H1 (cell line): ENCODE measurements around the gene SMC6. TPM values are rescaled to one million over a fixed set of nuclear protein-coding genes. Genes with fewer than 3 reads are reported as not detected.
A peak's percentile ranks its signal among the peaks of the same experiment; 100 is the strongest.

Experiments
- CTCF ChIA-PET: fragments of 300-600 bp; sonication (Branson Sonifier 250); formaldehyde crosslinking; loops from one replicate; lab custom pipeline; 2021; ENCODE audit not compliant: partially characterized antibody; lab: Charles Lee
- POLR2A ChIA-PET: fragments of 300-600 bp; sonication (Branson Sonifier 250); formaldehyde crosslinking; loops from one replicate; lab custom pipeline; 2021; ENCODE audit warnings: inconsistent platforms; ENCODE audit not compliant: partially characterized antibody; lab: Charles Lee
- DNase-seq, 2 experiments: peaks; one replicate each; pipeline versions ENCODE4 v3.0.0 to v3.0.0-alpha.2; 2010 to 2022; ENCODE audit warnings: low spot score in 2 of 2, low read depth in 1 of 2, mixed read lengths in 1 of 2
- FAIRE-seq: peaks from 2 replicates; lab custom pipeline; 2011; peaks lifted over from hg19 to GRCh38; lab: Jason Lieb, UNC
- H2AFZ ChIP-seq: 2 replicates; pipeline ENCODE4 v1.8.1; 2012; ENCODE audit warnings: low read length, inconsistent platforms
- H2AK5ac ChIP-seq: 2 replicates; pipeline ENCODE4 v1.6.1; 2013; ENCODE audit warnings: low read depth, low read length
- H2BK120ac ChIP-seq: replicated peaks from 2 replicates; pipeline ENCODE3; 2013; ENCODE audit warnings: low read depth, low read length, inconsistent platforms
- H2BK12ac ChIP-seq: 2 replicates; pipeline ENCODE4 v1.6.1; 2013; ENCODE audit warnings: low read depth, low read length
- H2BK15ac ChIP-seq: 2 replicates; pipeline ENCODE4 v1.6.1; 2013; ENCODE audit warnings: low read length
- H2BK20ac ChIP-seq: 2 replicates; pipeline ENCODE4 v1.6.1; 2013; ENCODE audit warnings: low read length
- H2BK5ac ChIP-seq: 2 replicates; pipeline ENCODE4 v1.6.1; 2013; ENCODE audit warnings: low read depth, low read length
- H3K14ac ChIP-seq: 2 replicates; pipeline ENCODE4 v1.6.1; 2013; ENCODE audit warnings: inconsistent platforms; ENCODE audit not compliant: insufficient read length
- H3K18ac ChIP-seq: 2 replicates; pipeline ENCODE4 v1.6.1; 2013; ENCODE audit warnings: low read length; ENCODE audit errors: extremely low read depth
- H3K23ac ChIP-seq: 2 replicates; pipeline ENCODE4 v1.6.1; 2013; ENCODE audit warnings: inconsistent platforms; ENCODE audit not compliant: insufficient read length
- H3K23me2 ChIP-seq: 2 replicates; pipeline ENCODE4 v1.6.1; 2013; ENCODE audit warnings: low read depth, low read length
- H3K27ac ChIP-seq: 2 replicates; pipeline ENCODE4 v1.6.1; 2011; ENCODE audit warnings: low read depth, low read length, inconsistent platforms
- H3K27me3 ChIP-seq, 4 experiments: replicated peaks in 1 of 4; 1 replicate in 1 of 4; 2 replicates in 3 of 4; pipeline versions ENCODE4 v1.6.1 to v1.8.1; 2011 to 2013; ENCODE audit warnings: low read length in 3 of 4, mild to moderate bottlenecking in 3 of 4, inconsistent platforms in 2 of 4, mixed read lengths in 2 of 4, moderate library complexity in 1 of 4; ENCODE audit not compliant: control insufficient read depth in 3 of 4, insufficient read depth in 3 of 4; ENCODE audit errors: extremely low read depth in 1 of 4
- H3K36me3 ChIP-seq, 4 experiments: 2 replicates each; pipeline versions ENCODE4 v1.6.1 to v1.8.1; 2011 to 2013; ENCODE audit warnings: mild to moderate bottlenecking in 4 of 4, low read length in 3 of 4, moderate library complexity in 2 of 4, control low read depth in 1 of 4, inconsistent platforms in 1 of 4; ENCODE audit not compliant: insufficient read depth in 4 of 4, control insufficient read depth in 2 of 4
- H3K4ac ChIP-seq: replicated peaks from 2 replicates; pipeline ENCODE3; 2013; ENCODE audit warnings: low read length, low read depth, mixed read lengths, inconsistent platforms; ENCODE audit not compliant: insufficient read length
- H3K4me1 ChIP-seq, 4 experiments: replicated peaks in 1 of 4; 1 replicate in 1 of 4; 2 replicates in 3 of 4; pipeline versions ENCODE4 v1.6.1 to v1.8.1; 2011 to 2013; ENCODE audit warnings: low read length in 3 of 4, inconsistent platforms in 2 of 4, mixed read lengths in 1 of 4; ENCODE audit not compliant: insufficient read depth in 4 of 4, control insufficient read depth in 3 of 4
- H3K4me2 ChIP-seq, 2 experiments: 2 replicates each; pipeline versions ENCODE4 v1.6.1 to v1.8.1; 2011 to 2013; ENCODE audit warnings: low read depth in 2 of 2, low read length in 2 of 2, control low read depth in 1 of 2, inconsistent platforms in 1 of 2, mild to moderate bottlenecking in 1 of 2; ENCODE audit not compliant: insufficient read depth in 1 of 2
- H3K4me3 ChIP-seq, 4 experiments: fragments of 200-600, 300-600 bp in 1 of 4; sonication (generic), shearing (Covaris generic), sonication (Bioruptor Twin) in 1 of 4; 2 replicates each; pipeline versions ENCODE4 v1.5.1 to v1.8.1; 2011 to 2016; ENCODE audit warnings: low read length in 4 of 4, low read depth in 3 of 4, control low read depth in 2 of 4, inconsistent platforms in 2 of 4, mild to moderate bottlenecking in 2 of 4, mixed read lengths in 1 of 4, moderate library complexity in 1 of 4; ENCODE audit not compliant: insufficient read depth in 2 of 4; ENCODE audit errors: extremely low read depth in 1 of 4
- H3K56ac ChIP-seq: replicated peaks from 2 replicates; pipeline ENCODE3; 2013; ENCODE audit warnings: low read depth, mild to moderate bottlenecking, mixed read lengths, low read length, inconsistent platforms; ENCODE audit not compliant: insufficient read length
- H3K79me1 ChIP-seq: 2 replicates; pipeline ENCODE4 v1.6.1; 2013; ENCODE audit warnings: low read depth, low read length, control low read depth
- H3K79me2 ChIP-seq, 2 experiments: 2 replicates each; pipeline versions ENCODE4 v1.6.1 to v1.8.1; 2012 to 2013; ENCODE audit warnings: low read length in 2 of 2, mild to moderate bottlenecking in 2 of 2, inconsistent platforms in 1 of 2; ENCODE audit not compliant: insufficient read depth in 2 of 2, control insufficient read depth in 1 of 2
- H3K9ac ChIP-seq, 4 experiments: replicated peaks in 1 of 4; 1 replicate in 1 of 4; 2 replicates in 3 of 4; pipeline versions ENCODE4 v1.6.1 to v1.8.1; 2011 to 2013; ENCODE audit warnings: low read depth in 3 of 4, low read length in 3 of 4, control low read depth in 2 of 4, mild to moderate bottlenecking in 2 of 4, moderate library complexity in 2 of 4, inconsistent platforms in 1 of 4; ENCODE audit errors: extremely low read depth in 1 of 4
- H3K9me3 ChIP-seq, 2 experiments: 2 replicates each; pipeline versions ENCODE4 v1.6.1 to v1.8.1; 2012 to 2013; ENCODE audit warnings: mild to moderate bottlenecking in 2 of 2, moderate library complexity in 2 of 2, control low read depth in 1 of 2, inconsistent platforms in 1 of 2, low read depth in 1 of 2, low read length in 1 of 2, mixed read lengths in 1 of 2; ENCODE audit not compliant: insufficient read depth in 2 of 2
- H4K20me1 ChIP-seq, 2 experiments: replicated peaks in 1 of 2; 2 replicates each; pipeline versions ENCODE3 to v1.8.1; 2011 to 2013; ENCODE audit warnings: inconsistent platforms in 2 of 2, low read length in 2 of 2, mild to moderate bottlenecking in 1 of 2; ENCODE audit not compliant: insufficient read depth in 2 of 2, control insufficient read depth in 1 of 2
- H4K5ac ChIP-seq: 2 replicates; pipeline ENCODE4 v1.6.1; 2013; ENCODE audit warnings: low read length, low read depth, mixed read lengths, inconsistent platforms; ENCODE audit not compliant: insufficient read length
- H4K8ac ChIP-seq: 2 replicates; pipeline ENCODE4 v1.8.0; 2013; ENCODE audit warnings: mild to moderate bottlenecking, moderate library complexity, low read length, inconsistent platforms; ENCODE audit not compliant: insufficient read depth; ENCODE audit errors: extremely low read depth
- H4K91ac ChIP-seq: replicated peaks from 2 replicates; pipeline ENCODE3; 2013; ENCODE audit warnings: low read length, mixed read lengths, inconsistent platforms; ENCODE audit not compliant: insufficient read length
- ASH2L ChIP-seq: fragments of 200-600, 300-600 bp; sonication (generic); IDR thresholded peaks from one replicate; pipeline ENCODE4 v1.7.1; 2017; ENCODE audit warnings: low read length
- FOSL1 ChIP-seq: IDR thresholded peaks from 2 replicates; pipeline ENCODE4 v1.6.1; 2011; ENCODE audit warnings: mild to moderate bottlenecking, low read depth, low read length, moderate library complexity; ENCODE audit not compliant: insufficient read depth
- GTF2F1 ChIP-seq: IDR thresholded peaks from 2 replicates; pipeline ENCODE4 v1.6.1; 2012; ENCODE audit warnings: low read depth, low read length, improper control_type of control experiment, borderline replicate concordance
- HDAC6 ChIP-seq: IDR thresholded peaks from one replicate; pipeline ENCODE4 v1.7.1; 2012; ENCODE audit warnings: low read depth, mild to moderate bottlenecking, inconsistent platforms, low read length, moderate library complexity
- KDM4A ChIP-seq: IDR thresholded peaks from one replicate; pipeline ENCODE4 v1.7.1; 2012; ENCODE audit warnings: low read depth, mild to moderate bottlenecking, moderate library complexity, low read length, inconsistent platforms; ENCODE audit not compliant: severe bottlenecking
- POLR2A ChIP-seq, 2 experiments: IDR thresholded peaks; 1 replicate in 1 of 2; 2 replicates in 1 of 2; pipeline ENCODE4 v1.6.1; 2011; ENCODE audit warnings: low read depth in 2 of 2, low read length in 2 of 2, mild to moderate bottlenecking in 2 of 2; ENCODE audit errors: control extremely low read depth in 1 of 2
- POLR2AphosphoS5 ChIP-seq: IDR thresholded peaks from 2 replicates; pipeline ENCODE4 v1.6.1; 2011; ENCODE audit warnings: low read depth, low read length
- SAP30 ChIP-seq: fragments of 300-600 bp; sonication (generic); IDR thresholded peaks from 2 replicates; pipeline ENCODE4 v1.7.1; 2012; ENCODE audit warnings: low read length, moderate library complexity, mild to moderate bottlenecking, inconsistent platforms; ENCODE audit not compliant: insufficient read depth, insufficient replicate concordance
- TEAD4 ChIP-seq: IDR thresholded peaks from 2 replicates; pipeline ENCODE4 v1.6.1; 2012; ENCODE audit warnings: low read depth, low read length, inconsistent platforms, mixed read lengths
- WGBS, 2 experiments: shearing (Covaris generic) in 1 of 2; methylation state at CpG; one replicate each; pipeline versions ENCODE4 v1.1.6 to v1.1.7; 2013 to 2015; ENCODE audit warnings: low lambda C conversion rate in 2 of 2, mixed read lengths in 2 of 2, inconsistent platforms in 1 of 2, low coverage in 1 of 2, missing lambda C conversion rate in 1 of 2; ENCODE audit not compliant: insufficient replicate concordance in 2 of 2, insufficient coverage in 1 of 2, insufficient read length in 1 of 2; ENCODE audit errors: extremely low coverage in 1 of 2, missing lambda C conversion rate in 1 of 2; 5-methylcytosine and 5-hydroxymethylcytosine counted together
- polyA plus RNA-seq, 7 experiments: library from polyadenylated mRNA; depleted of rRNA in 3 of 7; stranded (reverse) in 5 of 7; unstranded in 2 of 7; fragments of >200 nt in 5 of 7; fragments of 200-250 nt in 2 of 7; gene quantifications; 1 replicate in 5 of 7; 2 replicates in 1 of 7; 4 replicates in 1 of 7; pipeline versions ENCODE4 v1.2.1 to v1.2.3, GENCODE V29; 2011 to 2013; ENCODE audit warnings: missing spikeins in 2 of 7, mixed read lengths in 2 of 7
- total RNA-seq: library from RNA; stranded (reverse); fragmentation: NEBNext Ultra II Directional; extraction: Animal tissue kit (Norgen Biotek cat#: 25700); gene quantifications from 2 replicates; pipeline ENCODE4 v1.2.1, GENCODE V29; 2021
- TF ChIP-seq, protein P1 (sequence below): IDR thresholded peaks from 2 replicates; pipeline ENCODE4 v1.6.1; 2012; ENCODE audit warnings: inconsistent platforms

The SMC6 gene
- total and polyA plus RNA-seq, 2 of the 8 experiments (the other 6 are each of a cell fraction or from before 2014, with no cell fraction given), result 9.7 to 49.5 TPM

DNA sequence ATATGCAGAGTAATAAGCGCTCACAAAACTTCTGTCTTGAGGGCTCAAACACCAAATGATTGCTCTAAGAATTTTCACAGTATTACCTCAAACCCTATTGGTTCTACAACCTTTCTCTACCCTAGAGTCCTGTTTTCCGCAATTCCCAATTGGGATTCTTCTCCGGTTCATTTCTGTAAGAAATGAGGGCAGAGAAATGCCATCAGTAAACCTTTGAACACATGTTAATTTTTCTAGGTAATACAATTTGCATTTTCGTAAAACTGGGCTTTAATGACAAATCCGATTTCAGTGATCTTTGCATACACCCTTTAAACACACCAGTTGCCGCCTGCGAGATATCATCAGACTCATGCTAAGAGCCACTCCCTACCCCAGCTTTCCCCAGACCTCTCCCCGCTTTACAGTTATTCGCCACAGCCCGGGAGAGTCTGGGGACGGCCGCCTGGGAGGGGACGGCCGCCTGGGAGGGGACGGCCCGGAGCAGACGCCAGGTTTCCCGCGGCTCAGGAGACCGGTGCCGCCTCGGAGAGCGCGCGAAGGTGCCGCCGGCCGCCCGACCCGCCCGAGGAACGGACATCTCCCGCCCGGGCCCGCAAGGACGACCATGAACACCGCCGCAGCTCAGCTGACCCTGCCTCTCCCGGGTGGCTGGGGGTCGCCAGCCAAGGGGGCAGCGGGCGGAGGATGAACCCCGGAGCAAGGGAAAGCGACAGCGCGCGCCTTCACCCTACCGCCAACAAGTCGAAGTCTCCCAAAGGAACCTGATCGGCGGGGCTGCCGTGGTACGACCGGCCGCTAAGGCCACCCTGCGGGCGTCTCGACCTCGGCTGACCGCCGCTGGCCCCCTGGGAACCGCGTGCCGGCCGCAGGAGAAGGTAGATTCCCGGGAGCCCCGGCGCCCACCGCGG lies 463 bp downstream of the SMC6 start:
- Histone ChIP-seq H2BK5ac (peak overlapping the region; percentile 54), H3K36me3 (no peaks in the 10 kb centered on the region), H3K9me3 (no peaks in the 10 kb centered on the region), H3K56ac (peak overlapping the region; percentile 10), H3K4ac (no peak overlapping the region), H4K8ac (peak overlapping the region; percentile 45; the same call in 1 of the 2 replicates), H2AFZ (no peak overlapping the region), H3K14ac (no peak overlapping the region), H3K4me2 (peak overlapping the region; percentile 62 to 82), H3K23ac (no peak overlapping the region), H3K4me1 (peaks cover 0 to 13% (median 5%) of the 10 kb centered on the region in 4 experiments; a peak in 3 of 7 replicates), H3K9ac (peak overlapping the region; percentile 70 to 80 (median 76)), H2AK5ac (no peak overlapping the region), H3K27me3 (no peaks in the 10 kb centered on the region), H2BK15ac (no peak overlapping the region), H3K23me2 (peaks cover 3% of the 10 kb centered on the region; the same call in 1 of the 2 replicates), H2BK12ac (no peak overlapping the region), H3K18ac (peak overlapping the region; percentile 74), H2BK20ac (no peak overlapping the region), H4K91ac (no peak overlapping the region), H3K79me1 (0 out of 2 replicates have a peak, but pooled peaks cover 2% of the 10 kb centered on the region), H4K20me1 (peaks cover 0 to 2% of the 10 kb centered on the region in 2 experiments), H4K5ac (peak overlapping the region; percentile 62), H3K4me3 (peak overlapping the region; percentile 86 to 99 (median 93)), H2BK120ac (no peak overlapping the region), H3K27ac (peak overlapping the region; percentile 74; the same call in 1 of the 2 replicates), H3K79me2 (peaks cover 6 to 85% of the 10 kb centered on the region in 2 experiments; a peak in 3 of 4 replicates)
- FAIRE-seq (no peak), DNase-seq (no peak)
- POLR2A ChIA-PET, result interaction anchor here (0.7 to 1.9 kb wide), 7 partner anchors 27 to 1455 kb away, joined by 3 to 6 read pairs (median 4); no protein-coding TSS in a partner anchor
- WGBS, 2 experiments, result 2% methylated on average over 37 of the region's 70 CpGs; no CpG with 5 or more reads in 1 of the 2 experiments
- CTCF ChIA-PET, result interaction anchor here (0.6 to 1.6 kb wide), 3 partner anchors 33 to 389 kb away, joined by 3 to 5 read pairs (median 4); no protein-coding TSS in a partner anchor
- TF ChIP-seq, protein P1, sequence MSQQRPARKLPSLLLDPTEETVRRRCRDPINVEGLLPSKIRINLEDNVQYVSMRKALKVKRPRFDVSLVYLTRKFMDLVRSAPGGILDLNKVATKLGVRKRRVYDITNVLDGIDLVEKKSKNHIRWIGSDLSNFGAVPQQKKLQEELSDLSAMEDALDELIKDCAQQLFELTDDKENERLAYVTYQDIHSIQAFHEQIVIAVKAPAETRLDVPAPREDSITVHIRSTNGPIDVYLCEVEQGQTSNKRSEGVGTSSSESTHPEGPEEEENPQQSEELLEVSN, result peak; percentile 80
- TF ChIP-seq ASH2L (peak; percentile 95), SAP30 (no peak), GTF2F1 (no peak), HDAC6 (no peak), POLR2AphosphoS5 (no peak), FOSL1 (no peak), KDM4A (peak; percentile 59), POLR2A (IDR thresholded peaks at IDR 0.05; ENCODE audit: control extremely low read depth in 1 of 2, low read depth in 2 of 2, low read length in 2 of 2) (0 out of 3 replicates have a peak, but pooled peaks of 1 of the 2 experiments have one; percentile 26), TEAD4 (no peak)
